ENCODE measurements around the gene KCNIP4. TPM values are rescaled to one million over a fixed set of nuclear protein-coding genes. Genes with fewer than 3 reads are reported as not detected.

KCNIP4 gene
- total and polyA plus RNA-seq, 9 of the 15 experiments (the other 6 are each of a cell fraction or from before 2014, with no cell fraction given) = 0.25 to 0.41 TPM; not detected in 7

- Histone ChIP-seq H2AFZ (ENCODE audit: low read depth, low read length) (no peak overlapping the region), H3K4me2 (ENCODE audit: insufficient read depth, low read length) (no peak overlapping the region), H3K9me1 (ENCODE audit: control insufficient read depth, insufficient read depth, low read length) (no peaks in the 10 kb centered on the region), H3K27ac (ENCODE audit: extremely low read depth, low read depth, low read length) (no peak overlapping the region), H3K9me3 (replicated peaks; ENCODE audit: control insufficient read depth, insufficient read depth, low read depth, low read length) (no peaks in the 10 kb centered on the region), H3K27me3 (ENCODE audit: control insufficient read depth in 2 of 2, insufficient read depth in 2 of 2, low read length in 2 of 2) (no peaks in the 10 kb centered on the region), H3K4me1 (replicated peaks in 1 of 2; ENCODE audit: control insufficient read depth in 2 of 2, insufficient read depth in 2 of 2, low read length in 2 of 2) (no peaks in the 10 kb centered on the region), H3K9ac (ENCODE audit: insufficient read depth in 1 of 2, low read depth in 2 of 2, low read length in 2 of 2) (no peak overlapping the region), H4K20me1 (replicated peaks; ENCODE audit: control insufficient read depth, insufficient read depth, low read length) (no peaks in the 10 kb centered on the region), H3K36me3 (ENCODE audit: control insufficient read depth, insufficient read depth, low read length) (no peaks in the 10 kb centered on the region), H3K4me3 (no peak overlapping the region), H3K79me2 (ENCODE audit: control insufficient read depth, insufficient read depth, low read length) (no peaks in the 10 kb centered on the region)
- ATAC-seq = no peak
- no peak for DNase-seq (ENCODE audit: extremely low read depth in 1 of 4, low spot score in 3 of 4)
- FAIRE-seq = no peak
- WGBS (ENCODE audit: insufficient coverage, low coverage, missing lambda C conversion rate) = 0% methylated on average over 2 of the region's 2 CpGs
- CTCF ChIA-PET (ENCODE audit: low intra/inter-chr PET ratio) = no interaction called here
- no TSS peak for BruUV-seq (replicated peaks)
- TF ChIP-seq ZBTB34 (CRISPR knock-in tag; IDR thresholded peaks at IDR 0.05) (no peak), ZBTB49 (CRISPR knock-in tag; IDR thresholded peaks at IDR 0.05; ENCODE audit: borderline replicate concordance) (no peak), EGR1 (conservative IDR thresholded peaks at IDR 0.05) (no peak)
- intact Hi-C loops (cut with micrococcal nuclease) = no loop called here
- POLR2A ChIA-PET = no interaction called here
- in situ Hi-C loops (cut with MboI) = no loop called here
Measured at GRCh38 chr4:21628916-21629610, 319.5 kb downstream of the KCNIP4 start.
